ENCODE results near the gene NUP58. TPM values are rescaled to one million over a fixed set of nuclear protein-coding genes. Genes with fewer than 3 reads are reported as not detected.
A peak's percentile ranks its signal among the peaks of the same experiment; 100 is the strongest.

Gene NUP58
- total RNA-seq, 1 experiment from 2014 or later: 106 TPM

DNA sequence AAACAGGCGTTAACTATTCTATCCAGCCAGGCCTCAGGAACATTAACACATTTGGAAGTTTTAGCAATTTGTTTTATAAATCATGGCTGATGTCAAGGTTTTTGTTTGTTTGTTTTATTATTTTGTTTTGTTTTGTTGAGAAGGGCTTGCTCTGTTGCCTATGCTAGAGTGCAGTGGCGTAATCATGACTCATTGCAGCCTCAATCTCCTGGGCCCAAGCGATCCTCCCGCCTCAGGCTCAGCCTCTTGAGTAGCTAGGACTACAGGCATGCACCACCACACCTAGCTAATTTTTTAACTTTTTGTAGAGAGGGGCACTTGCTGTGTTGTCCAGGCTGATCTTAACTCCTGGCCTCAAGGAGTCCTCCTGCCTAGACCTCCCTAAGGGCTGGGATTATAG, 28.3 kb downstream of the NUP58 start:
- intact Hi-C loops (cut with micrococcal nuclease): no loop called here
- Mint-ChIP-seq H3K4me1 (ENCODE audit: insufficient read depth, unreplicated experiment) (no peaks in the 10 kb centered on the region), H3K27me3 (ENCODE audit: insufficient read depth, unreplicated experiment) (no peaks in the 10 kb centered on the region), H3K36me3 (ENCODE audit: insufficient read depth, unreplicated experiment) (peaks cover 93% of the 10 kb centered on the region), H3K27ac (ENCODE audit: low read depth, unreplicated experiment) (no peak overlapping the region), H3K9me3 (ENCODE audit: unreplicated experiment) (no peaks in the 10 kb centered on the region), H3K4me3 (ENCODE audit: unreplicated experiment) (no peak overlapping the region)
- no TSS peak for BruUV-seq (replicated peaks)
- TF ChIP-seq, protein P1, sequence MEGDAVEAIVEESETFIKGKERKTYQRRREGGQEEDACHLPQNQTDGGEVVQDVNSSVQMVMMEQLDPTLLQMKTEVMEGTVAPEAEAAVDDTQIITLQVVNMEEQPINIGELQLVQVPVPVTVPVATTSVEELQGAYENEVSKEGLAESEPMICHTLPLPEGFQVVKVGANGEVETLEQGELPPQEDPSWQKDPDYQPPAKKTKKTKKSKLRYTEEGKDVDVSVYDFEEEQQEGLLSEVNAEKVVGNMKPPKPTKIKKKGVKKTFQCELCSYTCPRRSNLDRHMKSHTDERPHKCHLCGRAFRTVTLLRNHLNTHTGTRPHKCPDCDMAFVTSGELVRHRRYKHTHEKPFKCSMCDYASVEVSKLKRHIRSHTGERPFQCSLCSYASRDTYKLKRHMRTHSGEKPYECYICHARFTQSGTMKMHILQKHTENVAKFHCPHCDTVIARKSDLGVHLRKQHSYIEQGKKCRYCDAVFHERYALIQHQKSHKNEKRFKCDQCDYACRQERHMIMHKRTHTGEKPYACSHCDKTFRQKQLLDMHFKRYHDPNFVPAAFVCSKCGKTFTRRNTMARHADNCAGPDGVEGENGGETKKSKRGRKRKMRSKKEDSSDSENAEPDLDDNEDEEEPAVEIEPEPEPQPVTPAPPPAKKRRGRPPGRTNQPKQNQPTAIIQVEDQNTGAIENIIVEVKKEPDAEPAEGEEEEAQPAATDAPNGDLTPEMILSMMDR (IDR thresholded peaks at IDR 0.05; ENCODE audit: unreplicated experiment): no peak
- CTCF ChIA-PET: no interaction called here
- DNase-seq (ENCODE audit: unreplicated experiment): peak; percentile 79
- POLR2A ChIA-PET: interaction anchor here (0.7 to 1.7 kb wide), 3 partner anchors 11 to 483 kb away, joined by 4 to 8 read pairs (median 5); no protein-coding TSS in a partner anchor

DNA sequence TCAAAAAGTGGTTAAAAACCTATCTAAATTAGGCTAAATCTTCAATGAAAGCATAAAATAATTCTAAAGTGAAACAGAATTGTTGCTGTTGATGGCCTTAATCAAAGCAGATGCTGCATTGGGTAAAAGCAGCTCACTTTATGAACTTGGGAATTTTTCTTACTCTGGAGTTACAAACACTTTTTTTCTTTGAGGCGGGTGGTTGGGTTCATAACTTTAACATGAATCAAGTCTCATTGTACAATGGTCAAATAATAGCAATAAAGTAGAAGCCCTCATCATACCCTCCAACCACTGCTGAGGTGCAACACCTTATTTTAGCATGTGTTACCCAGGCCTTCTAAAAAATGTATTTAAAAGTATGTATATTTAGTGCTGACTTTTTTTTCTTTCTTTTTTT, 29.1 kb downstream of the NUP58 start:
- Mint-ChIP-seq H3K4me1 (ENCODE audit: insufficient read depth, unreplicated experiment) (no peaks in the 10 kb centered on the region), H3K36me3 (ENCODE audit: insufficient read depth, unreplicated experiment) (peaks cover 86% of the 10 kb centered on the region), H3K9me3 (ENCODE audit: unreplicated experiment) (no peaks in the 10 kb centered on the region), H3K4me3 (ENCODE audit: unreplicated experiment) (no peak overlapping the region), H3K27ac (ENCODE audit: low read depth, unreplicated experiment) (no peak overlapping the region), H3K27me3 (ENCODE audit: insufficient read depth, unreplicated experiment) (no peaks in the 10 kb centered on the region)
- intact Hi-C loops (cut with micrococcal nuclease): no loop called here
- BruUV-seq (replicated peaks): no TSS peak
- DNase-seq (ENCODE audit: unreplicated experiment): no peak
- ChIA-PET CTCF (no interaction called here), POLR2A (interaction anchor here (1.7 kb wide), 1 partner anchor 26 kb away, joined by 8 read pairs; no protein-coding TSS in a partner anchor)
- TF ChIP-seq, protein P1 (IDR thresholded peaks at IDR 0.05; ENCODE audit: unreplicated experiment): no peak

DNA sequence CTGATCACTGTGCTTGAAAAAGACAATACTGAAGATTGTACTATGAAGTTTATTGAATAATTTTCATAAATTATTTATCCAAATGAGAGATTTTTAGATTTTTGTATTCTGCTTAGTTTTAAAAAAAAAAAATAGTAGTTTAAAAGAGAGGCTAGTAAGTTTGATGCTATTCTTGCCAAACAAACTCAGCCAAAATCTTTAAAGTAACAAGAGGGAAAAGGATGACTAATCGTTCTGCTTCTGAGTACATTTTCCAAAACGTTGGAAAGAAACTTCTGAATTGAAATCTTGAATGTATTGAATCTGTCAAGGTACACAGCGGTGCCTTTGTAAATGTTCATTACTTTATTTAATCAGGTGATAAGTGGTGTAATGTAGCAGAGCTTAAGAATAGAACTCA, 34.4 kb downstream of the NUP58 start:
- intact Hi-C loops (cut with micrococcal nuclease): no loop called here
- no TSS peak for BruUV-seq (replicated peaks)
- no peak for DNase-seq (ENCODE audit: unreplicated experiment)
- POLR2A ChIA-PET: interaction anchor here (0.6 to 1.3 kb wide), 4 partner anchors 9 to 586 kb away, joined by 3 to 4 read pairs (median 3); no protein-coding TSS in a partner anchor
- H3K36me3 Mint-ChIP-seq (ENCODE audit: insufficient read depth, unreplicated experiment): peaks cover 68% of the 10 kb centered on the region
- CTCF ChIA-PET: interaction anchor here (0.6 kb wide), 1 partner anchor 1542 kb away, joined by 3 read pairs; no protein-coding TSS in a partner anchor
- peak overlapping the region; percentile 31 for H3K27ac Mint-ChIP-seq (ENCODE audit: low read depth, unreplicated experiment)
- H3K4me1 Mint-ChIP-seq (ENCODE audit: insufficient read depth, unreplicated experiment): peaks cover 5% of the 10 kb centered on the region
- no peak overlapping the region for H3K4me3 Mint-ChIP-seq (ENCODE audit: unreplicated experiment)
- TF ChIP-seq, protein P1 (IDR thresholded peaks at IDR 0.05; ENCODE audit: unreplicated experiment): no peak
- no peaks in the 10 kb centered on the region for H3K27me3 Mint-ChIP-seq (ENCODE audit: insufficient read depth, unreplicated experiment)
- no peaks in the 10 kb centered on the region for H3K9me3 Mint-ChIP-seq (ENCODE audit: unreplicated experiment)

GRCh38 chr13:25345576-25345975, 44.2 kb downstream of the NUP58 start:
- TF ChIP-seq, protein P1 (IDR thresholded peaks at IDR 0.05; ENCODE audit: unreplicated experiment): no peak
- ChIA-PET CTCF (interaction anchor here (0.5 to 0.7 kb wide), 2 partner anchors 13 to 114 kb away, joined by 4 to 6 read pairs; no protein-coding TSS in a partner anchor), POLR2A (interaction anchor here (0.6 to 1.8 kb wide), 4 partner anchors 10 to 43 kb away, joined by 4 to 5 read pairs (median 4); no protein-coding TSS in a partner anchor)
- H3K27ac Mint-ChIP-seq (ENCODE audit: low read depth, unreplicated experiment): no peak overlapping the region
- intact Hi-C loops (cut with micrococcal nuclease): no loop called here
- H3K4me1 Mint-ChIP-seq (ENCODE audit: insufficient read depth, unreplicated experiment): no peaks in the 10 kb centered on the region
- H3K27me3 Mint-ChIP-seq (ENCODE audit: insufficient read depth, unreplicated experiment): no peaks in the 10 kb centered on the region
- no peak overlapping the region for H3K4me3 Mint-ChIP-seq (ENCODE audit: unreplicated experiment)
- H3K9me3 Mint-ChIP-seq (ENCODE audit: unreplicated experiment): no peaks in the 10 kb centered on the region
- no peak for DNase-seq (ENCODE audit: unreplicated experiment)
- peaks cover 21% of the 10 kb centered on the region for H3K36me3 Mint-ChIP-seq (ENCODE audit: insufficient read depth, unreplicated experiment)
- BruUV-seq (replicated peaks): no TSS peak

Measured in MCF 10A (cell line).